HG02798 (cell line): ENCODE measurements around the gene FAM9C.
"Not testable (repeated sequence)": the region's sequence is repeated elsewhere in the genome, so short reads cannot be mapped to it uniquely, and the experiment has no call there.

Experiments used
- ATAC-seq: cut with Tn5 transposase; IDR thresholded peaks from one replicate; pipeline ENCODE4 v1.9.1; 2021; ENCODE audit warnings: mild to moderate bottlenecking; ENCODE audit not compliant: unreplicated experiment, poor library complexity

The FAM9C gene

DNA sequence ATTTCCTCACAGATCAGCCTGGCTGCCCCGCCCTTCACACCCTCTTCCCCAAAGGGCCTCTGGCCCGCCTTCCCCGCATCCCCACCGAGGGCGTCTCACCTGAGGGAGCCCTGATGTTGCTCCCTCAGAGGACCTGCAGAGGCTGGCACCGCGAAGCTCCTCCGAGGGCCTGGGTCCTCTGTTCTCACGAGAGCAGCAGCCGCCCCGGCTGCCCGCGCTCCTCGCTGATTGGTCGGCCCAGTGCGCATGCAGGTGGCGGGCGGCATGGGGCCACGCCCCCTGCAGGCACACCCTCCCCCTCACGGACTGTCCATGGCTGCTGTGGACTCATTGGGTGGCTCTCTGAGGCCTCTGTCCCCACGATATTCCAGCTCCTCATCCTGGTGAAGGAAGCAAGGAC, at the start of gene FAM9C:
FAM9C (minus strand) TSS at position 180 of the 400 bp plus-strand sequence. CDS start 831 bp downstream, outside the sequence.
- no peak for ATAC-seq

GRCh38 chrX:13093529-13094140, 49.2 kb upstream of the FAM9C start:
- ATAC-seq = no peak

GRCh38 chrX:13092455-13092941, 48.1 kb upstream of the FAM9C start:
- peak; percentile 72 for ATAC-seq

DNA sequence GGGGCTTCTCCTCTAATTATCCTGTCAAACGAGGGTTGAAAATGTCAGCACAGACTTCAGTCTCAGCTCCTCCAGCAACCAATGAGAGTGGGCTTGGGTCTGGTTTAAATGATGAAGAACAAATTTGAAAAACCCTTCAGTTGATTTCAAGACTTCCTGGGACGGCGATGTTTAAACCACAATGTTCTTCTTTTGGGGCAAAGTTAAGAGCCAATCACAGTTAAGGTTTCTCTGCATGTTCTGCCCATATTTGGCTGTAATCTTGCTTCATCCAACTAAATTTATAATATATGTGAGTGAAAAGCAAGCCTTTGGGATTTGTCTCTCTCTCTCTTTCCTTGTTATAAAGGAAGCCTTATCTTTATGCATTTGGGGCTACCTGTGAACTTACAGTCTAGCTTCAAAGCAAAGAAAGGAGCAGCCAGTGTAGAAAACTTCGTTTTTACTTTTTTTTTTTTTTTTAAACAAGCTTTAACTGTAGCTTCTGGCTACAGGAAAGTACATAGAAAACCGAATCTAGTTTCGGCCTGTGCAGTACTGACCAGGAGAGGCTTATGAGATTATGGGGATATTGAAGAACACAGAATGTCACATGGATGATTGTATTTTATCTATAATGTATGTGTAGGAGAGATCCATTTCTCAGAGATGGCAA, 46.8 kb upstream of the FAM9C start:
- ATAC-seq = no peak

DNA sequence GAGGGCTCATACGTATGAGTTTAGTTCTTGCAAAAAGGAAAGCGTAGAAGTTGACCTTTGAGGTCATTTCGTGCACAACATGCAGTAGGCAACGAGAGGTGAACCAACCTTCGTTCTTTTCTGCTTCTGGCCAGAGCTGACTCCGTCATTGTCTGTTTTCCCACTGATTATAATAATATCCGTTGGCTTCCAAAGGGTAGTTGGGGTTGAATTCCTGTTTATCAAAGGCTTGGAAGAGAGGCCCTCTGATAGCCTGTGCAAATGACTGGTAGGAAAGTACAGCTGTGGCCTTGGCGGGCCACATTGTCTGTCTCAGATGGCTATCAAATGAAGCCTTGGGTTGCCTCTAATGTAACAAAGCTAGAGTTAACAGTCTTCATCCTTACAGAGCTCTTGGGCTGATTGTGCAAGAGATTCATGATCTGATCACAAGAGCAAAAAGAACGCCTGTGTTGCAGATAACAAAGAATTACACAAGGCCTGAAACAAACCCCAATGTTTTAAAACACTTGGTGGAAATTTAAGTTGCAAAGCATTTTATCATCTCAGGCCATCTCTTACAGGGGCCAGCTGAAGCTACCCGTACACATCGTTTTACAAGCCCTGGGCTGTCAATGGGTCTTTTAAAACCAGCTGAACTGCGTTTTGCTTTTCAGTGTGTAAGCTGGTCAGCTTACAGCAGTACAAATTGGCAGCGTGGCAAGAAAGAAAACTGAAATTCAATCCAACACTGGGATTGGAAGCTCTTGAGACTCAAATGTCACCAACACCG, 46.1 kb upstream of the FAM9C start:
- ATAC-seq = no peak

DNA sequence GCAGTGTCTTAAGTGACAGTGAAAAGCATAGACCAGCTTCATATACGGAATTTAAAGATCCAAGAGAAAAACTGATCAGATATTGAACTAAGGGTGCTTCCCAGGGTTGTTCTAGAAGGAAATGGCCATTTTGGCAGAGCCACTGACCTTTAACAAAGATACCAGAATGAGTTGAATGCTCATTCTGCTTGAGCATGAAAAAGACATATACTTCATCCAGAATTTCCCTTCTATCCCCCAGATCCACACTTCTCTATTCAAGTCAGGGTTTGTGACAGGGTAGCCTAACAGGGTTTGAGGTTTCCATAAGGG, 45.6 kb upstream of the FAM9C start:
- no peak for ATAC-seq

DNA sequence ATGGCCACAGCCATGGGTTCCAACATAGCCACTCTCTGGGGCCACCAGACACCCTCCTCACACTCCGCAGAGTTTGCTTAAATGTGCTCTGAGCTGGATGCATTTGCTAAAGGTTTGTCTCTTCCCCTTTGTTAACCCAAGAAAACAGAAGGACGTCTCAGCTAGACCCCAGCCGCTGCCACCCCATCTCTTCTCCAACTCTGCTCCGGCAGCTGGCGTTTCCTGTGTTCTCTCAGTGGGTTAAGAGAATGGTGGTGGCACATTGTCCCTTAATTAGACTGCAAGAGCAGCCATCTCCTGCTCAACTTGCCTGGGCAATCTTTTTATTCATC, 43.7 kb upstream of the FAM9C start:
- no peak for ATAC-seq

DNA sequence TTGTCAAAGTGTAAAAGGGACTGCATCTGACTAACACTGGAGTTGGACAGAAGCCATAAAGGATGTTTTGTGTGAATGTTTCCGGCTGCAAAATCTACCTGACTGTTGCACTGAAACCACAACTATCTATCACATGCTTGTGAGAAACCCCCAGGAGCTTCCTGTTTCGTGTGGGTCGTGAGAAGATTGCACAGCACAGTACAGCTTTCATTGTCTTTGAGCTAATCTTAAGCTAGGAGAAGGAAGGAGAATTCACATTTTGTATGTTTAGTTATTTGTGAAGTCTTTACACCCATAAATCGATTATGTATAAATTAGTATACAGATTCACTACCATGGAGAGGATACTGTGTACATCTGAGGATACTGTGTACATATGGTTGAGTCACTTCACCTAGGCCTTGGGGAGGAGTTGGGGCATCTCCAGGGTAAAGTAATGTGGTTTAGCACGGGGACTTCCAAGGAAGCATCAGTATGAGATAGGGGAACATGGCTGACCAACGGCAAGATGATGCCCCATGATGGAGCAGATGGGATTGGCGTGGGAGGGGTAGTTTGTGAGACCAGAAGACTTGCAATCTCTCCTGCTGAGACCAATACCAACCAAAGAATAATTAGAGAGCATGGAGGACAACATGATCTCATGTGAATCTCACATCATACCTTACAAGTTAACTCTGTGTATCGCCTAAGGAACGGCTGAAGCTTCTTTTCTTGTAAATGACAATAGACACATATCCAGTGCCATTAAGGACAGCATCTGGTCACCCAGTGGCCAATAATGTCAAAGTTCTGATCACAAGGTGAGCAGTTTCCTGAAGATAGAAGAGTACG, 43.1 kb upstream of the FAM9C start:
- peak; percentile 73 for ATAC-seq

DNA sequence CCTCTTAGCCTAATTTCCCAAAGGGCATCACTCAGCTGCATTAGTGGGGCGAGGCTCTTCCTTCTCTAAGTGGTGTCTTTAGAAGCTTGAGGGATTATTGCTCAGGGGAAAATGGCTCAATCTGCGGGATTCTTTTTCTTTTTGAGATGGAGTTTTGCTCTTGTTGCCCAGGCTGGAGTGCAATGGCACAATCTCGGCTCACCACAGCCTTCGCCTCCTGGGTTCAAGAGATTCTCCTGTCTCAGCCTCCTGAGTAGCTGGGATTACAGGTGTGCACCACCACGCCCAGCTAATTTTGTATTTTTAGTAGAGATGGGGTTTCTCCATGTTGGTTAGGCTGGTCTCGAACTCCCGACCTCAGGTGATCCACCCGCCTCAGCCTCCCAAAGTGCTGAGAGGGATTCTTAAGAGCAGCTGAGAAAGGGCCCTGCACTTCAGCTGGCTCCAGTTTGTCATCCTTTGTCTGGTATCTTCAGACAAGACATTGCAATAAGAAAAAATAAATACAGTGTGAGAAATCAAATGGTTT, 42.4 kb upstream of the FAM9C start:
- ATAC-seq = not testable (repeated sequence)

DNA sequence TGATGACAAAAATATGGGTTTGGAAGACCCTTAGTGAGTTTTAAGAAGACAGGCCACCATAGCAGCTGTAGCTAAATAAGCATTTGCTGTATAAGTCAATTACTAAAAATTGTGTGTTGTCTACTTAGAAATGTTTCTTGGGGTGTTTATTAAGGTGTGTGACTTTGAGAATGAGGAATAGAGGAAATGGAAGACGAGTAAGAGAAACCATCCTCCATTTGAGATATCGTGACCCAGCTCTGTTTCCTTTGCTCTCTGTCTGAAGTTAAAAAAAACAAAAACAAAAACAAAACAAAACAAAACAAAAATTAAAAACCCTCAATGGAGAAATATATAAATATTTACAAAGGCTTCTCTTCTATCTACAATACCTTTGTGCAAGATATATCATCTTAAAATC, 41.7 kb upstream of the FAM9C start:
- ATAC-seq = no peak

DNA sequence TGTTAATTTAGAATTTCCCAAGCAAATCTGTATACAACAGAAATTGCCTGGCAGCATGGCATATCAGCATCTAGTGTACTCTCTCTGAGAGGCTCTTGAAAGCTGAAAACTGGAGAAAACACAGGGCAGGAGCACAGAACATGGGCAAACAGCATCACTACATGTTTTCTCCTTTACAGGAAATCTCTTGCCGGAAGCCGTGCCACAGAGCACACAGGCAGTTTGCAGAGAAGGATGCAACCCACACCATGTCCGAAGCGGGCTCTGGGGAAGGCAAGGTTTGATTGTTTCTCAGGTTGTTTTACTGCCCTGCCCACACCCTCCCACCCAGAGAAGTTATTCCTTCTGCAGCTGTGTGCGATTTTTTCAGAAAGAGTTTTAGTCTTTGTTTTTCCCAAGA, 41.1 kb upstream of the FAM9C start:
- ATAC-seq = no peak

- ATAC-seq = no peak
Measured at GRCh38 chrX:13084611-13085010, 40.2 kb upstream of the FAM9C start.

DNA sequence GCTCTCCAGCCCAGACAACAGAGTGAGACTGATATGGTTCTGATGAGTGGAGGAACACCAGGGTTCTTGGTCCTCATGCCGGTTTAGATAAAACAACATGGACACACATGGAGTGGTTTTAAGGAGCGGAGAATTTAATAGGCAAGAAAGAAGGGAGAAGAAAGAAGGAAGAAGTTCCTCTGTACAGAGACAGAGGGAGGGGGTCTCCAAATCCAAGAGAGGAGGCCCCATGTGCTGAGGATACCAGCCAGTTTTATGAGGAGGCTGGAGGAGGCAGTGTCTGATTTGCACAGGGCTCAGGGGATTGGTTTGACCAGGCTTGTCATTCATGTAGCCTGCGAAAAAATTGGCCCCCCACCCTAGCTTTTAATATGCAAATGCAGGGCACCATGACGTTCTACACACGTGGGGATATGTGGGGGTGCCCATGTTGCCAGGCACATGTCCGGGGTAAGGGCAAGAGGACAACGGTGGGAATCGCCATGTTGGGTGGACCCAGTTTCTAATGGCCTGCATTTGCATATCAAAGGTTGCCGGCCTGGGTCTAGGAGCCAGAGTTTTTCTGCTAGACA, 39.4 kb upstream of the FAM9C start:
- not testable (repeated sequence) for ATAC-seq

- no peak for ATAC-seq
Measured at GRCh38 chrX:13082206-13083065, 38.0 kb upstream of the FAM9C start.

DNA sequence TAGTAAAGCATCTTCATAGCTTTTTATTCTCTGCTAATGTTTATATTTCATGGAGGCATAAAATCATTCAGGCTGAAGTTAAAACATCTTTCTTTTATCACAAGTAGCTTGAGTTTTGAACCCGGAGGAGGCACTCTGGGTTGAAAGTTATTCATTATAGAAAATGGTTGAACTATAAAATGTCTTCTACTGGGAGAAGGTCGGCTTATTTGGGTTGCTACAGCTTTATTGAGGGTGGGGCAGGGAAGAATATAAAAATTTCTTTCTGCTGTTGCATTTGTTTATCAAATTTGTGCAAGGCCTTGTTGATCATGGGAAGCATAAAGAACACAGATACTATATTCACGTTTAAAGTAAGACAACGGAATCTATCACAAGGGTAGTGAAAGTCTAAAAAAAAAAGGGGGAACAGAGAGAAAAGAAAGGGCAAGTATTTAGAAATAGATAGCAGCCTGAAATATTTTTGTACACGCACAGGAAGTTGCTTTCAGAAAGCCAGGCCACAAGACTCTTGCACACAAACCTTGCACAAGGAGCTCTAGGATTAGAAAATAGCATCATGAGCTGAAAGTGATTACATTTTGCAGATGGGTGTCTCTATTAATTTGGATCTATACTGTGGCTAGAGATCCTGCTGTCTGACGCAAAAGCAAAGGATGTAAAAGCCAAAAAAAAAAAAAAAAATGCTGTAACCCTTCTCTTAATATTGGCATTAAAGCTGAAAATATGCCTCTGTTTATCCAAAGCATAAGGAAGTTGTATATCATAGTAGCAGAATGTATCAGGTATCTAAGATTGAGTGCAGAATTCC, 37.2 kb upstream of the FAM9C start:
- ATAC-seq = no peak

DNA sequence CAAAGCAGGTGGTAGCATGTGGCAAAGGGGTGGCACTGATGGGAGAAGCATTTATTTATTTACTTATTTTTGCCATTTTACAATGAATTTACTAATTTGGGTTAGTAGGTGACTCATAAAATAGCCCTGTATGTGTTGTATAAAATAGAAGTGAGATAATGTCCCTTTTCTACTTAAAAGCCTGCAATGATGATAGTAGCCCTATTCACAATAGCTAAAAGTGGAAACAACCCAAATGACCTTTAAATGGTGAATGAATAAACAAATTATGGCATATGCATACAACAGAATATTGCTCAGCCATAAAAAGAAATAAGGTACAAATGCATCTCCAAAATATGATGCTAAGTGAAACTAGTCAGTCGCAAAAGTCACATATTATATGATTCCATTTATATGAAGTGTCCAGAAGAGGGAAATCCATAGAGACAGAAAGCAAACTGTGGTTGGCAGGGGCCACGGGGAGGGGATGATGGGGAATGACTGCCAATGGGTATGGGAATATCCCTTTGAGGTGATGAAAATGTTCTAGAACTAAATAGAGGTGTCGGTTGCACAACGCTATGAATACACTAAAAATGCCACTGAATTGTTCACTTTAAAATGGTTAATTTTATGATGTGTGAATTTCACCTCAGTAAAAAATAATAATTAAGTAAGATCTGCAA, 35.8 kb upstream of the FAM9C start:
- no peak for ATAC-seq

DNA sequence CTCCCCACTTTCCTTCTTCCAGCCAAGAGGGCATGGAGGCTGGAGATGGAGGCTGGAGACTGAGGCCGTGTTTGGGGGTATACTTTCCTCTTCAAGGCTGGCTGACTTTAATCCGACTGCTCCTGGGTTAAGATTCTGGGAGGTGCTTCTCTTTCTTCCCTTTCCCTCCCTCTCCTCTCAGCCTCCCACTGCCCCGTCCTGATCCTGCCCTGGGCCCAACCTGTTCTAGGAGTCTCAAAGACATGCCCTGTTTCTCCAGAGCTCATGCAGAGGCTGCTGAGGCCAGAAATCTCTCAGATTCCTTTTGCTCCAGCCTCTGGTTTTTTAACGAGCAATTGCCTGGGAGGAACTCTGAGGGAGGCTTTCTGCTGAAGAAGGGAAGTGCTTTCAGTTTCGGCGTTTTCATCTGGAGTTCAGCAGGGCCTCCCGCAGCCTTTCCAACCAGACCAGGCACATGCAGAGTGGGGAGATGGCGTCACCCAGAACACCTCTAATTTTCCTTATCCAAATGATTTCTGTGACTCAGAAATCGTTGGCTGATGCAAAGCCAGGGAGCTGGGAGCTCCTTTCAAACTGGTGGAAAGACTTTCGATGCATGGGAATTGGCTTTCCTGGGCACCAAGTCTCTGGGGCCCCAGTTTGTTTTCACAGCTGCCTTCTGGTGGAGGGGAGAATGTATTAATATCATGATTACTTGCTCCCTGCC, 34.5 kb upstream of the FAM9C start:
- ATAC-seq = no peak
